Cortex of kidney (tissue), 1 donor: ENCODE data around the gene PDE4D.
"Not testable (repeated sequence)": the region's sequence is repeated elsewhere in the genome, so short reads cannot be mapped to it uniquely, and the experiment has no call there.

Source experiments
- DNase-seq: peaks from one replicate; lab custom pipeline; 2025; lab: John Stamatoyannopoulos, UW

Gene PDE4D

DNA sequence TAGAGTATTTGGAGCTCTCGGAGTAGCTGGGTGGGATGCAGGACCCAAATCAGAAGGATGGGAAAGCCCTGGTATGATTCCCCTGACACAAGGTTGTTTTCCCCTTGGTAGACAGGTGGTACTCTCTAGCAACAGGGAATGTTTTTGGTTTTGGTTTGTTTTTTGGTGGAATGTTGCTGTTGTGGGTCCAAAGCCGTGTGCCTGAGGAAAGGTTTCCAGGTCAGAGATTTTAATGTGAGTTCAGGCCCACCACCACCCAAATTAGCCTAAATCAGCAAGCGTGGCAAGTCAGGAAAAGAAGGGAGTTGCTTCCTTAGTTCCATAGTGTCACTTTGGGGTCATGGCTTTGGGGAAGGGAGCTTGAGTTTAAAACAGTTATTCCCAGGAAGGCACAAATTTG is 925.2 kb downstream of the PDE4D start:
- no peak for DNase-seq

DNA sequence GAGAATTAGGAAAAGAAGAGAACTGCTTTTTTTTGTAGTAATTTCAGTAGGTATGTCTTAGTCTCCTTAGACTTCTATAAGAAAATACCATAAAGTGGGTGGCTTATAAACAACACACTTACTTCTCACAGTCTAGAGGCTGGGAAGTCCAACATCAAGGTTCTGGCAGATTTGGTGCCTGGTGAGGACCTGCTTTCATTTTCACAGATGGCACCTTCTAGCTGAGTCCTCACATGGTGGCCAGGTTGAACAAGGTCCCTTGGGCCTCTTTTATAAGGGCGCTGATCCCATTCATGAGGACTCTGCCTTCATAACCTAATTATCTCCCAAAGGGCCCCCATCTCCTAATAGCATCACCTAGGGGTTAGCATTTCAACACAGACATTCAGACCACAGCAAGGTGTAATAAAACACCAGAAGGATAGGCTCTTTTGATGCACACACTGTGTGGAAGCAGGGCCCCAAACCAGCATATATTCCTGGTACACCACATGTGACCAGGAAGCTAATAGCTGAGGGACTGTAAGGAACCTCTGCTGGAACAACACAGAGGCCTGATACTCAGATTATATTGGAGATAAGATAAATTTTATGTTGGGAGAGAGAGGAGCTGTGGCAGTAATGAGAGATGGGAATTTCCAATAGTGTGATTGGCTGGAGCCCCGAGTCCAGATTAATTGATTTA is 925.8 kb downstream of the PDE4D start:
- DNase-seq = no peak

DNA sequence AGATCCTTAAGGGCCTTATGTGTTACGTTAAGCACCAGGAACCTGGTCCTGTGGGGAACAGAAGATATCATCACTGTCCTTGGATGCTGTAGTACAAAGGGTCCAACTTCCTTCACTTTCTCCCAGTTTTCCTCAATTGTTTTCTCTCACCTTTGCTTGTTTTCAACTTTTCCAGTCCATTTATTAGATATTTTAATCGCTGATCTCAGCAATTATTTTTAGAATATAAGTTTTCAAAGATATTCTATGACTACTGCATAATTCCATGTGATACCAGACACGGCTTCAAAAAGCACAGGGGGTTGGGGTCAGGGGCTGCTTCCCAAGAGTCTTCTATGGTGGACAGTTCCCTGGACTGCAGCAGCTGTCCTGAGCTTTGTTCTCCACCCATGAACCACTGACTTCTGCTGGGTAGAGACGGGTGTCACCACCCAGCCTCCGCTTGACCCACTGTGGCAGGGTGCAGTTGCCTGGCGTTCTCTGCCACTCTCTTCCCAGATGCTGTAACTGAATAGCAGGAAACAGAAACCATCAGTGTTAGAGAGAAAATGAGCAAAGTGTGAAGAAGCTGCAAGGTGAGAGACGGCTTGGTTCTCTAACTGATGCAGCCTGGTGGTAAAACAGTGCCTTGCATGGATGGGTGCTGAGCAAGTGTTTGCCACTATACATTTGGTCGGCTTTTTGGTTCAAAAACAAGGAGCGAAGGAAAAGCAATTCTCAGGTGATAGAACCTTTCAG is 927.7 kb downstream of the PDE4D start:
- no peak for DNase-seq

DNA sequence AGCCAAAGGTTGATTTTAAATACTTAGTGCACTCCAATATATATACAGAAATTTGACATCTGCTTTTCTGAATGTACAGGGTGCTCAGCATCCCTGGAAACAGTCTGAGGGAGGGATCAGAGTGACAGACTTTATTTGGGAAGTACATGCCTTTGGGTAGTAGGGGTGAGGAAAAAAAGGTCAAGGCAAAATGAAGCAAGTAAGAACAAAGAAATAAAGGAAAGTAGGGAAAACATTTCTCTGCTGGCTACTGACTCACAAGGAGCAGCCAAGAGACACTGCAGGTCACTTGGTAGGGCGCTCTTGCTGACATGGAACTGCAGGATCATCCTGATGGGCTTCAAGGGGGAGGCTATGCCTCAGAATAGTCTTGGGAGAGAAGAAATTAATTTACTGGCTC is 929.7 kb downstream of the PDE4D start:
- no peak for DNase-seq

DNA sequence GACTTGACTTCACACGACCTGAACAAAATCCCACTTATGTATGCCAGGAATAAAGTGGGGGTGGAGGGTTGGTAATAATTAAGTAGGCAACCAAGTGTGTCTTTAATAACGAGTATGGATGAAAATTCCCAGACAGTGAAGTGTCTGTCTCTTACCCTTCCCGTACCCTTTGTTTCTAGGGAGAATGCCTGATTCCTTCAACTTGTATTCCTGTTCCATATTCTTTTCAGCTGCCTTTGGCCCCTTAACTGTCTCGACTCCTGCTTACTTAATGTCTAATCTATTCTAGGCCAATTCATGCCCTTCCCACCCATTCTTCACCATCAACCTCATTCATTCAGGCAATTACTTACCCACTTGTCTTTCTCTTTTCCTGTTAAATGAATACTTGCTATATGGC is 930.2 kb downstream of the PDE4D start:
- no peak for DNase-seq

DNA sequence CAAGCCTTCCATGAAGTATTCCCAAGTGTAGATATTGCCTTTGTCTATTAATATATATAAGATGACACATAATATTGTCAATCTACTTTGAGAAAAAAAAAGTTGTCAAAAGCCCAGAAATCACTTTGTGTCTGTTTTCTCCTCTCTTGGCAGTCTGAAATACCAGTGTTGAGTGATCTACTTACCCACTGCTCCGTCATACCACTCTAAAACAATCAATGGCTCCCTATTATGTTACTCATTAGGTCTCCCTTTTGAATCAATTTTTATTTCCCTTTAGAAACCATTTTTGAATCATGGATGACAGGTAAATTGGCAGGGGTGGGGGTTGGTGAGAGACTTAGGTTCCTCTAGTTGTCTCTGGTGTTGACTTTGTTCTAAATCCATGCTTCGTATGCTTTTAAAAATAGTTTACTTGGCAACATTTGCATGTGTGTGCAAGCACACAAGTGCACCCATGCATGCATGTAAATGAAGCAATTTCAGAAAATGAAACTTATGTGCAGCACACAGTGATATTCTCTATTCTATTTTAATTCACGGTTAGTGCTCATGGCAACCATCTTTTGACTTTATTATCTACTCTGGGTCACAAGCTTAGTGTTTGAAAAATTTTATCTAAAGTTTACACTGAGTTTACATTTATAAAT is 931.8 kb downstream of the PDE4D start:
- DNase-seq = no peak

DNA sequence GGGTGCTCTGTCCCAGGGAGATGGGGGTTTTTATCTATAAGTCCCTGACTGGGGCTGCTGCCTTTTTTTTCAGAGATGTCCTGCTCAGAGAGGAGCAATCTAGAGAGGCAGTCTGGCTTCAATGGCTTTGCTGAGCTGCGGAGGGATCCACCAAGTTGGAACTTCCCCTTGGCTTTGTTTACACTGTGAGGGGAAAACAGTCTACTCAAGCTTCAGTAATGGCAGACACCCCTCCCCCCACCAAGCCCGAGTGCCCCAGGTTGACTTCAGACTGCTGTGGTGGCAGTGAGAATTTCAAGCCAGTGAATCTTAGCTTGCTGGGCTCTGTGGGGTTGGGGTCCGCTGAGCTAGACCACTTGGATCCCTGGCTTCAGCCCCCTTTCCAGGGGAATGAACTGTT is 934.8 kb downstream of the PDE4D start:
- no peak for DNase-seq

DNA sequence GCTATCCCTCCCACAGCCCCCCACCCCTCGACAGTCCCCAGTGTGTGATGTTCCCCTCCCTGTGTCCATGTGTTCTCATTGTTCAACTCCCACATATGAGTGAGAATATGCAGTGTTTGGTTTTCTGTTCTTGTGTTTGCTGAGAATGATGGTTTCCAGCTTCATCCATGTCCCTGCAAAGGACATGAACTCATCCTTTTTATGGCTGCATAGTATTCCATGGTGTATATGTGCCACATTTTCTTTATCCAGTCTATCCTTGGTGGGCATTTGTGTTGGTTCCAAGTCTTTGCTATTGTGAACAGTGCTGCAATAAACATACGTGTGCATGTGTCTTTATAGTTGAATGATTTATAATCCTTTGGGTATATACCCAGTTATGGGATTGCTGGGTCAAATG is 940.3 kb downstream of the PDE4D start:
- not testable (repeated sequence) for DNase-seq

DNA sequence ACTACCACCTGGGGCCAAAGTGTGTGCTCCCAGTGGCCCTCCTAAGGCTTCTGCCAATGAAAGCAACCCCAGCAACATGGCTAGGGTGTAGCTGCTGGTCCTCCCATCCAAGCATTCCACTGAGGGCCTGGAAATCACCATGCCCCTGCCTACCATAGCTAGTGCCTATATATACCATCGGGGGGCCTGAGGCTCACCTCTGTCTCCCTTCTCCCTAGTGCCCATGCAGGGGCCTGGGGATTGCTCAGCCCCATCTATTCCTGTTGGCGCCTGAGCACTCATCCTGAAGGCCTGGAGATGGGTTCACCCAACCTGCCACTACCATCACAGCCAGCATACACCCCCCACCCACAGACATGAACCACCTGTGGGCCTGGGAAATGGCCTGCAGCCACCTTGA is 943.3 kb downstream of the PDE4D start:
- DNase-seq = no peak

DNA sequence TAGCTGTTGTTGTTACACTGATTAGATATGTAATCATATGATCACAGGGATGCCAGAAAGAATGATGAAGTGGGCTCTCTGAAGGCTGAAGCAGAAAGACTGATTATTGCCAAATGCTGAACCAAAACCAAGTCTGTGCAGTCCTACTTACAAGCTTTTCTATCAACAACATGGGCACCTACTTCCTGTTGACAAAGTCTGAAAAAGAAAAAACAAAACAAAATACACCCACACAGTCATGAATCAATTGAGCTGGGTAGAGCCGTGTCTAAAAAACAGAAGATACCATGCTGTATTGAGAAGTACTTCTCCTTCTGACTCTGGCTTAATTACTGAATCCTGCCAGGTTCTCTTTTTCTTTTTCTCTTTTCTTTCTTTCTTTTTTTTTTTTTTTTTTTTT is 947.3 kb downstream of the PDE4D start:
- DNase-seq = no peak

DNA sequence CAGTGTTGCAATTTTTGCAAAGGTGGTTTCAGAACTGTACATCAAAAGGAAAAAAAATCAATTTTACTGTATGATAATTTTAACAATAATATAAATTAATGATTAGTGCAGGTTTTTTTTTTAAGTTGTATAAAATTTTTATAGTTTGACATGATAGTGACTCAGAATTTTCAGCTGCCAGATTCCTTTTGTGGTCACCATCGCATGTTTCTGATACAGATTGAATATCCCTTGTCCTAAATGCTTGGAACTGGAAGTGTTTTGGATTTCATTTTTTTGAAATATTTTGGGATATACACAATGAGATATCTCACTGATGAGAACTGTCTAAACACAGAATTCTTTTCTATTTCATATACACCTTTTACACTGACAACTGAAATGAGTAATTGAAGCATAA is 949.3 kb downstream of the PDE4D start:
- no peak for DNase-seq

DNA sequence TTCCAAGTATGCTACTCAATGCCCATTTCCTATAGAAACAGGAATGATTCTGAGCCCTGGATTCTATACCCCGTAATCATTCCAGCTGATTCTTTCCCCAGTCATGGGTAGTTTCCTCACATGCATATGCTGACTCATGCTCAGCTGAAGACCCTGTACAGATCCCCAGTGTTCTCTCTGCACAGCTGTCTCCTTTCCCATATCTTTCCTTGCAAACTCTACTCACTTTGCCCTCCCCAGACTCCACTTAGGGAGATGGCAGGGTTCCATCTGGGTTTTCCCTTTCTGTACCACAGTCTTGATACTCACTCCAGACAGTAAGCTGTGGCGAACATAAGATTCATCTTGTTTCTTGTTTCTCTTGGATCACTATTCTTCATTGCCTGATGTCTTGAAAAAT is 953.1 kb downstream of the PDE4D start:
- DNase-seq = no peak

DNA sequence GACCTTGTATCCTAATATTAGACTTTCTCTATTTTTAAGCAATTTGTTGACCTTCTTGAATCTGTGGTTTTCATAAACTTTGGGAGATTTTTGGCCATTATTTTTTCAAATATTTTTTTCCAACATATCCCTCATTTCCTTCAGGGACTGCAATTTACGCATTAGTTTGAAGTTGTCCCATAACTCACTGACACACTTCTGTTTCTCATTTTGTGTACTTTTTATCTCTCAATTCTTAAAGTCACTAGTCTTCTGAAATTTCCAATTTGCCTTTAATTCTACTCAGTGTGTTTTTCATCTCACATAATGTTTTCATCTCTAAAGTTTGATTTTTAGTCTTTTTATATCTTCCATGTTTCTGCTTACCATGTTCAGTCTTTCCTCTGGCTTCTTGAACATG is 953.9 kb downstream of the PDE4D start:
- DNase-seq = no peak

DNA sequence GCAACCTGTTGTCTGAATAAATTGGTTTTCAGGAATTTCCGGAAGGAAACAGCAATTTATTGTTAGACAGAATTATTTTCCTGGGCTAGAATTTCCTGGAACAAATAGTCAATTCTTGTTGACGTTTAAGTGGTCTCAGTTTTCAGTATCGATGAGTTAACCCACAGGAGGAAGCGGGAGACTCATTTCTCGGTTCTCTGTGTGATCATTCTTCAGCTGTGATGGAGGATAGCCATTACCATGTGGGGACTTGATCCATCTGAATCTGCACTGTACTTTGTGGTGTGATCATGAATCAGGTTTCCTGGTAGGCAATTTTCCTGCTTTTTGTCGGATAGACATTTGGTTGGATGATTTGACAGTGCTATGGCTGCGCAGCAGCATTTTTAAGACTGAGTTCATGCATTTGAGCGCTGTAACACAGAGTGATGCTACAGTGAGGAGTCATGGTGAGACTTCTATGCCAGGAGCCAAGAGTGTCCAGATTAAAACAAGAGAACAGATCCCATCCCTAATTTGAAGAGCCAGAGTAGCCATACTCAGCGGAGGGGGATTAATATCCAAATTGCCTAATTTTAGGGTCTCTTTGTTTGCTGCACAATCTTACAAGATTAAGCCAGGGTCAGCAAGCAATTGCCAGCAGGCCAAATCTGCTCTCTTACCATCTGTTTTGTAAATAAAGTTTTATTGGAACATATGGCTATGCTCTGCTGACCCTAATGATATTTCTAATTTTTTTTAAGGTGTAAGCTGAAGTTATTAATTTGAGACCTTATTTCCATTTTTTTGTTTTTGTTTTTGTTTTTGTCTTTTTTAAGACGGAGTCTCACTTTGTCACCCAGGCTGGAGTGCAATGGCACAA is 954.7 kb downstream of the PDE4D start:
- no peak for DNase-seq

DNA sequence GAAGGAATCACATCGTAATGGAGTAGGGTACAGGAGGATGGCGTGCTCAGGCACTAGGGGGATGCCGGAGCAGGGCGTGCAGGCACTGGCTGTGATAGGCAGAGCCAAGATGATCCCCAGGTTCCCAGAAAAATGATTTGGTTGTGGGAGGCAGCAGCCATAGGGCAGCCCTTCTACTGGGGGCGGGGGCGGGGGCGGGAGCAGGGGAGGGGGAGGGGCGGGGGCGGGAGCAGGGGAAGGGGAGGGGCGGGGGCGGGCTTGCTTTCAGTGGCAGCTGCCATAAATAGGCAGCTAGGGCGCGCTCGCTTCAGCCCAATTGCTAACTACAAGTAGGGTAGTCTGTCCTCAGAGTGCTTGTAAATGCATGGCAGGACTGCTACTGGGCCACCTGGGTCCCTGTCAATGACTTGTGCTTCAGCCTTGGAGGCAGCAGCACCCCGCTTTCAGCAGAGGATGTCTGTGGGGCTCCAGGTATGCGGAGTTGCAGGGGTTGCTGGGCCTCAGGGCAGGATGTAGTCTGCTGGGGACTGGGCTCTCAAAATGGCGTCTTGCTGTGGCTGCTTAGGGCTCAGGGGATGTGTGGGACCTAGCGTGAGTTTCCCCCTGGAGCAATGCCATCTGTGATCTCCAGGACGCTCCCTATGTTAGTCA is 956.4 kb downstream of the PDE4D start:
- DNase-seq = no peak

DNA sequence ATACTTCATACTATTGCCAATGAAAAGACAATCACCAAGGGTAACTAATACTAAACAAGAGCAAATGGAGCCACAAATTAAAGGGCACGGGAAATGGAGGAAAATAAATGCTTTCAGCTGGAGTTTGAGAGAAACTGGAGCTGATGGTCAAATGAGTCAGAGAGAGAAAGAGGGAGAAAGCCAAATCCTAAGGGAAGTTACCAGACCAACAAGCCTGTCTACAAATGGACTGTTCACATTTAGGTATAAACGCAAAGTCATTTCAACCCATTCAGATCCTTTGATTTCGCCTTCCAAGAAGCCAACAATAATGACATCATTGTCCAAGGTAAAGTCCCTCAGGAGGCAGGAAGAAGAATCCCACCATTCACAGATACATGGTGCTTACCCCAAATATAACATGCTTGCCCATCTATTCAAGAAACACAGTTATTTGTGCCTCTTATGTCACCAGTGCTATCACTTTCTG is 958.9 kb downstream of the PDE4D start:
- no peak for DNase-seq

DNA sequence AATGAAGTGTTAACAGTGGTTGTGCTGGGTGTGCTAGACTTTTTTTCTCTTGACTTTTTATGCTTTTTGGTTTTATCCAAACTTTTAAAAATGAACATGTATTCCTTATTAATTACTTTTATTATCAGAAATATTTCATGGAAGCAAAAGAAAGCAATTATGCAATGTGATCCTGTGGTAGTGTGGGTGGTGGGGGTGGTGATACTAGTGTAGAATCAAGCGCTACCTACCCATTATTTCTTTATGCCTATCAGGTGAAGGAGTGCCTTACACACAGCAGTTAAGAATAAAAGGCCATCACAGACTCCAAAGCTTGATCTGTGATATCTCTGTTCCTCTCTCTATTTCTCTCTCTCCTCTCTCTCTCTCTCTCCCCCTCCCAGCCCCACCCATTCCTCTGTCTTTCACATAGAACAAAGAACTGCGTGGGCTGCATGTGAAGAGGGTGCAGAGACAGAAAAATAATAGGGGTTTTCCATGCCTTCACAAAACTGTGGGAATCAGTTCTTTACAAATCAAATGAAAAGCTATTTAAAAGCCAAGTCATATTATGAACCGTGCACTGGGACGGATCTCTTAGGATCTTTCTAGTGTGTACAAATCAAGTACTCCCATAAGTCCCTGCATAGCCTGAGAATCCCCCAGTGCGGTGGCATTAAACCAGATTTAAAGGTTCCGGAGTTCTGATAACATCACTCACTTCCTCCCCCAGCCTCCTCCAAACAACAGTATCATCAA is 959.5 kb downstream of the PDE4D start:
- DNase-seq = no peak

DNA sequence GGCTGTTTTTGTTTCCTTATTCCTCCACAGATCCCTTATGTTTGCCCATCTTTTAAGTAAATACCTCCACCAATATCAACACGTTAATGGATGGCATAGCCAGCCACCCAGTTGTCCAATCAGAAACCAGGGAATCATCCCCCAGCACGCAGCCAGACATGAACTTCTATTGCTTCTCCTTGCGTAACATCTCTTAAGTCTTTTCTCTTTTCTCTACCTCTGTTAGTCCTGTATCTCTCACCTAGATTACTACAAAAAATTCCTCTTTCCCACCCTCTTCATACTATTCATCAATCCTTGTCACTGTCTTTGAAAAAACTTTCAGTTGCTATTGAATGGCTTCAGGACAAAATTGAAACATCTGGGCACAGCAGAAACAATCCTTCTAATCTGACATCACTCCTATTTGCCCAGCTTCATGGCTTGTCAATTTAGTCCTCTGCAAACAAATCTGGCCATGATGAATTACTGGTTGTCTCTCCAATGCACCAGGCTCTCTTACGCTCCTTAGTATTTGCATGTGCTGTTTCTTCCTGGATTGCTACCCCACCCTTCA is 961.4 kb downstream of the PDE4D start:
- DNase-seq = no peak

DNA sequence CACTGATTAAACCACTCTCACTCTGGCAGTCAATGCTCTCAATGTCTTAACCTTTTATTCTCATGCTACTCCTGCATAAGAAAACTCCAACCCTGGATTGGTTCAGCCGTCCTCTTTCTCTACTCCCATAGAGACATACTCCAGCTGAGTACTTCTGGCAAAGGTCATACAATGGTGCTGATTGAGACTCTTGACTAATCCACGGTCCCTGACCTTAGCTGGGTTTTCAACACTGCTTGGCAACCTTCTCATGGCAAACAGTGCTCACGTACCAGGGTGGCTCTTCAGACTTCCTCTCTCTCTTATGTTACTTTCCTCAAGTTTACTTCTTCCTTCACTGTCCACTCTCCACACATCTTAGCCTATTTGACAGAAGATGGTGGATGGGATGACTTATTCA is 963.0 kb downstream of the PDE4D start:
- no peak for DNase-seq

DNA sequence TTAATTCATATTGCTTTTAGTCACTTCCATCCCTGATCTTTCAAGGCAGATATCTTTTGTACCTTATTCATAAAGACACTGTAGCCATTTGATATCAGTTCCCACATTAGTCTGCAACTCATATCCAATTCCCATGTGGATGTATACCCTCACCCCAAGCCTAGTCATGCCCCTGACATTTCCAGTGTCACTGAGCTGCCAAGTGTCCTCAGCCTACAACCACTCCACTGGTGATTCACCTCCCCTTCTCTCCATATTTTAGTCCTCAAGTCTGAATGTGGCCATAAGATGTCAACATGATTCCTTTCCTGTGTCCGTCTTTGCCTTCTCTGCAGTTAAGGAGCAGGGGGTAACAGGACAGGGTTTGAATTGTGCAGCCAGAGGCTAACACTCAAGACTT is 963.8 kb downstream of the PDE4D start:
- DNase-seq = no peak

DNA sequence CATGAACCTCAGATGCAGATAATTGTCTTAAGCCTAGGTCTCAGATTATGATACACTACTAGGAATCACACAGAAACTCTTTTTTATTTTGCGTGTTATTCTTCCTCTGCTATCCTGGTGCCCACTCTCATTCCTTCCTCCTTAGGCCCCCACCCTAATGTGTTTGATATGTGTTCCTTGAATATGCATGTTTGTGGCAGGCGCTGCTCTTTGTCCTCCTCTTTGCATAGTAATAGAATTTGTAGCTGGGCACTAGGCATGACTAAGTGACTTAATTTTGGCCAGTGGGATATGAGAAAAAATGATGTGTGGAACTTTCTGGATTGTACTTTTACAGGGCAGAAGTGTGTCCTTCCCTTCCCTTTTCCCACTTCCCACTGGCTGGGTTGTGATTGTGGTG is 965.6 kb downstream of the PDE4D start:
- no peak for DNase-seq
